Measurements from ENCODE around the gene ZNF155. TPM values are rescaled to one million over a fixed set of nuclear protein-coding genes. Genes with fewer than 3 reads are reported as not detected.

The ZNF155 gene
- total and polyA plus RNA-seq, 2 donors (not counting 3 experiments of a cell fraction or from before 2014, with no cell fraction given): 2.0 to 5.9 TPM

DNA sequence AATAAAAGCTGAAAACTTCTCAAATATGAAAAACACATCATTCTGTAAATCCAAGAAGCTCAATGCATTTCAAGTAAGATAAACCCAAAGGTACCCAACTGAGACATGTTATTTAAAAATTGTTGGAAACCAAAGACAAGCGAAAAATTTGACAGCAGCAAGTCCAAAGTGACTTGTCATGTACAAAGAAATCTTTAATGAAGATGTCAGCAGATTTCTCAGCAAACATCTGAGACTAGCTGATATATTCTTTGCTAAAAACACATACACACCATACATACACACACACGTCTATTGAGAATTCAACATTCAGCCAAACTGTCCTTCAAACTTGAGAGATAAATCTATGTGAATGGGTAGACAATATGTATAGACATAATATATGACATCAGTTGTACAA is 35.5 kb downstream of the ZNF155 start:
- Histone ChIP-seq H4K20me1 (replicated peaks; ENCODE audit: control insufficient read depth, extremely low read depth, insufficient read depth, low read length) (no peaks in the 10 kb centered on the region), H3K9ac (replicated peaks; ENCODE audit: extremely low read depth, insufficient read depth, low read length) (no peak overlapping the region), H3K9me3 (replicated peaks; ENCODE audit: control insufficient read depth, insufficient read depth, low read length) (no peaks in the 10 kb centered on the region), H3K27ac (ENCODE audit: insufficient read depth, low read depth, low read length) (no peak overlapping the region), H3K36me3 (ENCODE audit: control insufficient read depth in 2 of 2, extremely low read depth in 1 of 2, insufficient read depth in 2 of 2, low read length in 2 of 2) (no peaks in the 10 kb centered on the region), H3K9me1 (replicated peaks; ENCODE audit: control insufficient read depth, extremely low read depth, insufficient read depth, low read length) (no peaks in the 10 kb centered on the region), H3K4me1 (ENCODE audit: control insufficient read depth, extremely low read depth, insufficient read depth, low read length) (no peaks in the 10 kb centered on the region), H3K79me2 (ENCODE audit: control insufficient read depth, insufficient read depth, low read length) (no peaks in the 10 kb centered on the region), H3K4me3 (replicated peaks in 1 of 3; ENCODE audit: insufficient read depth in 1 of 3, low read depth in 1 of 3, low read length in 3 of 3) (no peak overlapping the region), H3K4me2 (ENCODE audit: insufficient read depth, low read length) (no peak overlapping the region), H2AFZ (ENCODE audit: low read depth, low read length) (no peak overlapping the region), H3K27me3 (ENCODE audit: control insufficient read depth in 2 of 2, insufficient read depth in 2 of 2, low read length in 2 of 2) (peaks cover 2 to 3% of the 10 kb centered on the region in 2 experiments)
- intact Hi-C loops (cut with micrococcal nuclease): no loop called here
- POLR2A ChIA-PET: no interaction called here
- no peak for DNase-seq (ENCODE audit: low read depth, low spot score)
- dilution Hi-C loops (cut with MboI; ENCODE audit: extremely low pct_ligation_motif_present, low sequenced_read_pairs): no loop called here
- no TSS peak for BruUV-seq (replicated peaks)
- CTCF ChIA-PET: no interaction called here
- FAIRE-seq: no peak
- TF ChIP-seq POLR2A (IDR thresholded peaks at IDR 0.05; ENCODE audit: low read depth, low read length) (no peak), MYC (IDR thresholded peaks at IDR 0.05; ENCODE audit: low read depth, low read length) (no peak), EZH2 (IDR thresholded peaks at IDR 0.05; ENCODE audit: borderline replicate concordance, low read depth, low read length, severe bottlenecking) (no peak), JUN (IDR thresholded peaks at IDR 0.05; ENCODE audit: borderline replicate concordance, insufficient read depth, insufficient read length, low read depth) (no peak), POLR2AphosphoS5 (IDR thresholded peaks at IDR 0.05; ENCODE audit: insufficient read depth, low read depth, low read length) (no peak), FOS (IDR thresholded peaks at IDR 0.05; ENCODE audit: borderline replicate concordance, insufficient read depth, low read length) (no peak), GATA2 (IDR thresholded peaks at IDR 0.05; ENCODE audit: insufficient read depth, insufficient read length, low read depth, low read length) (no peak)
- TF ChIP-seq, protein P1, sequence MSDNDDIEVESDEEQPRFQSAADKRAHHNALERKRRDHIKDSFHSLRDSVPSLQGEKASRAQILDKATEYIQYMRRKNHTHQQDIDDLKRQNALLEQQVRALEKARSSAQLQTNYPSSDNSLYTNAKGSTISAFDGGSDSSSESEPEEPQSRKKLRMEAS (IDR thresholded peaks at IDR 0.05; ENCODE audit: insufficient read depth, insufficient read length): no peak
- TF ChIP-seq, protein P2, sequence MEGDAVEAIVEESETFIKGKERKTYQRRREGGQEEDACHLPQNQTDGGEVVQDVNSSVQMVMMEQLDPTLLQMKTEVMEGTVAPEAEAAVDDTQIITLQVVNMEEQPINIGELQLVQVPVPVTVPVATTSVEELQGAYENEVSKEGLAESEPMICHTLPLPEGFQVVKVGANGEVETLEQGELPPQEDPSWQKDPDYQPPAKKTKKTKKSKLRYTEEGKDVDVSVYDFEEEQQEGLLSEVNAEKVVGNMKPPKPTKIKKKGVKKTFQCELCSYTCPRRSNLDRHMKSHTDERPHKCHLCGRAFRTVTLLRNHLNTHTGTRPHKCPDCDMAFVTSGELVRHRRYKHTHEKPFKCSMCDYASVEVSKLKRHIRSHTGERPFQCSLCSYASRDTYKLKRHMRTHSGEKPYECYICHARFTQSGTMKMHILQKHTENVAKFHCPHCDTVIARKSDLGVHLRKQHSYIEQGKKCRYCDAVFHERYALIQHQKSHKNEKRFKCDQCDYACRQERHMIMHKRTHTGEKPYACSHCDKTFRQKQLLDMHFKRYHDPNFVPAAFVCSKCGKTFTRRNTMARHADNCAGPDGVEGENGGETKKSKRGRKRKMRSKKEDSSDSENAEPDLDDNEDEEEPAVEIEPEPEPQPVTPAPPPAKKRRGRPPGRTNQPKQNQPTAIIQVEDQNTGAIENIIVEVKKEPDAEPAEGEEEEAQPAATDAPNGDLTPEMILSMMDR (IDR thresholded peaks at IDR 0.05; ENCODE audit: extremely low read depth in 1 of 2, insufficient read depth in 1 of 2, low read depth in 1 of 2, low read length in 2 of 2): no peak

All from endothelial cell of umbilical vein (primary cell).